GM10248 (cell line): ENCODE measurements around the gene DNPH1.

Source experiments
- CTCF ChIA-PET: fragments of 300-600 bp; sonication (Branson Sonifier 250); formaldehyde crosslinking; extraction: SDS; loops from one replicate; lab custom pipeline; 2021; ENCODE audit warnings: antibody characterized with exemption; lab: Yijun Ruan, JAX
- POLR2A ChIA-PET: fragments of 350-650 bp; sonication (Branson Sonifier 250); formaldehyde crosslinking; extraction: SDS; loops from one replicate; lab custom pipeline; 2020; ENCODE audit warnings: antibody characterized with exemption; lab: Yijun Ruan, JAX
- DNase-seq: peaks from one replicate; pipeline ENCODE4 v3.0.0; 2012; ENCODE audit errors: extremely low spot score
- TF ChIP-seq, protein P1 (sequence below): IDR thresholded peaks from 2 replicates; pipeline ENCODE4 v1.5.1; 2012; ENCODE audit warnings: mild to moderate bottlenecking, low read depth; ENCODE audit errors: extremely low read depth, missing control alignments, control extremely low read depth

The DNPH1 gene

GRCh38 chr6:43248791-43249190, 19.5 kb upstream of the DNPH1 start:
- no peak for DNase-seq
- POLR2A ChIA-PET: no interaction called here
- TF ChIP-seq, protein P1, sequence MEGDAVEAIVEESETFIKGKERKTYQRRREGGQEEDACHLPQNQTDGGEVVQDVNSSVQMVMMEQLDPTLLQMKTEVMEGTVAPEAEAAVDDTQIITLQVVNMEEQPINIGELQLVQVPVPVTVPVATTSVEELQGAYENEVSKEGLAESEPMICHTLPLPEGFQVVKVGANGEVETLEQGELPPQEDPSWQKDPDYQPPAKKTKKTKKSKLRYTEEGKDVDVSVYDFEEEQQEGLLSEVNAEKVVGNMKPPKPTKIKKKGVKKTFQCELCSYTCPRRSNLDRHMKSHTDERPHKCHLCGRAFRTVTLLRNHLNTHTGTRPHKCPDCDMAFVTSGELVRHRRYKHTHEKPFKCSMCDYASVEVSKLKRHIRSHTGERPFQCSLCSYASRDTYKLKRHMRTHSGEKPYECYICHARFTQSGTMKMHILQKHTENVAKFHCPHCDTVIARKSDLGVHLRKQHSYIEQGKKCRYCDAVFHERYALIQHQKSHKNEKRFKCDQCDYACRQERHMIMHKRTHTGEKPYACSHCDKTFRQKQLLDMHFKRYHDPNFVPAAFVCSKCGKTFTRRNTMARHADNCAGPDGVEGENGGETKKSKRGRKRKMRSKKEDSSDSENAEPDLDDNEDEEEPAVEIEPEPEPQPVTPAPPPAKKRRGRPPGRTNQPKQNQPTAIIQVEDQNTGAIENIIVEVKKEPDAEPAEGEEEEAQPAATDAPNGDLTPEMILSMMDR: no peak
- CTCF ChIA-PET: interaction anchor here (1.2 kb wide), 1 partner anchor 11 kb away, joined by 3 read pairs; no protein-coding TSS in a partner anchor

GRCh38 chr6:43248101-43248500, 18.8 kb upstream of the DNPH1 start:
- TF ChIP-seq, protein P1: no peak
- ChIA-PET CTCF (interaction anchor here (1.2 kb wide), 1 partner anchor 10 kb away, joined by 3 read pairs; no protein-coding TSS in a partner anchor), POLR2A (no interaction called here)
- DNase-seq: no peak

- POLR2A ChIA-PET: interaction anchor here (0.9 kb wide), 1 partner anchor 382 kb away, joined by 3 read pairs; the partner anchor contains the start of gene GTPBP2
- CTCF ChIA-PET: interaction anchor here (0.9 to 2.1 kb wide), 5 partner anchors 9 to 259 kb away, joined by 3 to 12 read pairs (median 6); partner anchors contain the start of gene DNPH1
- TF ChIP-seq, protein P1: no peak
- peak; percentile 97 for DNase-seq
These were observed 18.1 kb upstream of the DNPH1 start for GRCh38 chr6:43247114-43247999.

DNA sequence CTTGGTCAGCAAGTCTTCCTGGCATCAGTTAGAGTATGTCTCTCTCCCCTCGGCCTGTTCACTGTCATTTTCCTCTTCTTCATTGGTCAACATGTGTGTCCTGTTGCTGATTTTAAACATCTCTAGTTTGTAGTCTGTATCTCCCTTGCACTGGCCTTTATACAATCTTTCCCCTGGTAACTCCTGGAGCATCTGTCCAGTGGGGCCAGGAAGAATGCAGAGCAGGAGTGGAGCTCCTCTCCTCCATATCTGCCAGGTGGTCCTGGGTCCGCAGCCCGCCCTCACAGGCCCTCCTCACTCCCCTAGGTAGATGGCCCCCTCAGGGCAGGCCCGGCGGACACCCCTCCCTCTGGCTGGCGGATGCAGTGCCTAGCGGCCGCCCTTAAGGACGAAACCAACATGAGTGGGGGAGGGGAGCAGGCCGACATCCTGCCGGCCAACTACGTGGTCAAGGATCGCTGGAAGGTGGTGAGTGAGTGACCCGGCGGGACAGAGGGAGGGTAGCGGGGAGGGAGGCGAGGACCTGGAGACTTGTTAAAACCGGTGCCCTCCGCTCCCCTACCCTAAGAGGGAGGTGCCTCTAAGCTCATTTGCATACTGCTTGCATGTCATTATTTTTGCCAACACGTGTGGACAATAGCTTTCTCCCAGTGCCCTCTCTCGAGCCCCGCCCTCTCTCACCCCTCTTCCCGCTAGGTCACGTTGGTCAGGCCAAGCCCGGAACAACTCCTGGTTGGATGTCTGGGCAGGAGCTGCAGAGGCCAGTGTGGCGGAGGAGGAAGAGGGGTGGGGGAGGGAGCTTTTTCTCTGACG, 17.2 kb upstream of the DNPH1 start:
- DNase-seq: peak; percentile 48
- ChIA-PET POLR2A (interaction anchor here (0.9 kb wide), 1 partner anchor 383 kb away, joined by 3 read pairs; the partner anchor contains the start of gene GTPBP2), CTCF (interaction anchor here (0.9 to 2.1 kb wide), 5 partner anchors 9 to 260 kb away, joined by 3 to 12 read pairs (median 6); partner anchors contain the start of gene DNPH1)
- TF ChIP-seq, protein P1: no peak

DNA sequence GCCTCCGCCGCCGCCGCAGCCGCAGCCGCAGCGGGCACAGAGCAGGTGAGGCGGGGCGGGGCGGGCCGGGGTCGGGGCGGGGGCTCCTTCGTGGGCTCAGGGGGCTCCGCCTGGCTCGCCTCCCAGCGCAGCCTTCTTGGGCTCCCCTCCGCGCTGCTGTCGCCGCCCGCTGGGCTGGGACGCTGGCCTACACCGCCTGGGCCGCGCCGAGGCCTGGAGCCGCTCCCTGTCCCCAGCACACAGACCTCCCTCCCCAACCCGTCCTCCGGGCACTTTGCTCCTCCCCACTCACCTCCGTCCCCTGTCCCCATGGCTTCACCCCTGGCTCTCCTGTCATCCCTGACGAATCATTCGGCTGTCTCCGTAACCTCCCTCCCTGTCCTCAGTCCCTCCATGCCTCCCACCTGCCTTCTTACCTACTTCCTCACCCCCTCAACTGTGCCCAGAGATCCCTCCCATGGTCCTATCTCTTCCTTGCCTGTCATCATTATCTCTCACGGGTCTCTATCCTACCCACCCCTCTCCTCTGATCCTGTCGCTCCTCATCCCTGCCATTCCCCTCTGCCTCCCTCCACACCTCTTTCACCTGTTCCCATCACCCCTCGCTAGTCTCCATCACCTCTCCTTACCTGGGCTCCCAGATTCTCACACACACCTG, 14.5 kb upstream of the DNPH1 start:
- no peak for DNase-seq
- TF ChIP-seq, protein P1: no peak
- CTCF ChIA-PET: interaction anchor here (1.0 to 2.2 kb wide), 2 partner anchors 13 to 263 kb away, joined by 4 to 8 read pairs; no protein-coding TSS in a partner anchor
- POLR2A ChIA-PET: no interaction called here
